IPS-NIHi7 (cell line): ENCODE results near the gene PCK2.

Experiments used
- DNase-seq: peaks from one replicate; pipeline ENCODE4 v3.0.0; 2012; ENCODE audit warnings: mixed read lengths; ENCODE audit errors: extremely low spot score

Gene PCK2

DNA sequence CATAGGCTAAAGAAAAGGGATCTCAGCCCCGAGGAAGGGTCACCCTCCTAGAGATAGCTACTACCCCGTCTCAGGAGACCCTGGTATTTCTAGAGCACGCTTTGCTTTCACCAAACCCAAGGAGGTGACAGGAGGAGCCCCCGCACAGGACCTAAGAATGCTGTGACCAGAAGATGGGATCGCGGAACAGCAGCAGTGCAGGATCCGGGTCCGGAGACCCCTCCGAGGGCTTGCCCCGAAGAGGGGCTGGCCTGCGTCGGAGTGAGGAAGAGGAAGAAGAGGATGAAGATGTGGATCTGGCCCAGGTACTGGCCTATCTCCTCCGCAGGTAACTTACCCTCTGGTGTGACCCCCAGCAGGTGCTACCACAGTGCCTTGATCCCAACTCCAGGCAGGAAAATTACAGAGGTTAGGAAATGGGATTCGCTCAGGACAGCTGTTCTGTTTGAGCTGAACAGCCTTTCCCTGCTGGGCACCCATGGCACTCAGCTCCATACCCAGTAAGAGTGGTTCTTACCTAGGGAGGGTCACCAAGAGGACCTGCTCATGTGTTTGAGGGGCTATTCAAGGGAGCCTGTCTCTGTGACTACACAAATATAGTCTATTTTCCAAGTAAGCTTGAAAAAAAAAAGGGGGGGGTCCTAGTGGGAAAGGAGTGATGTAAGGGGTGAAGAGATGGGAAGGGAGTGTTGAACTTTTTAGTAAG is 21.5 kb downstream of the PCK2 start:
- DNase-seq = no peak

DNA sequence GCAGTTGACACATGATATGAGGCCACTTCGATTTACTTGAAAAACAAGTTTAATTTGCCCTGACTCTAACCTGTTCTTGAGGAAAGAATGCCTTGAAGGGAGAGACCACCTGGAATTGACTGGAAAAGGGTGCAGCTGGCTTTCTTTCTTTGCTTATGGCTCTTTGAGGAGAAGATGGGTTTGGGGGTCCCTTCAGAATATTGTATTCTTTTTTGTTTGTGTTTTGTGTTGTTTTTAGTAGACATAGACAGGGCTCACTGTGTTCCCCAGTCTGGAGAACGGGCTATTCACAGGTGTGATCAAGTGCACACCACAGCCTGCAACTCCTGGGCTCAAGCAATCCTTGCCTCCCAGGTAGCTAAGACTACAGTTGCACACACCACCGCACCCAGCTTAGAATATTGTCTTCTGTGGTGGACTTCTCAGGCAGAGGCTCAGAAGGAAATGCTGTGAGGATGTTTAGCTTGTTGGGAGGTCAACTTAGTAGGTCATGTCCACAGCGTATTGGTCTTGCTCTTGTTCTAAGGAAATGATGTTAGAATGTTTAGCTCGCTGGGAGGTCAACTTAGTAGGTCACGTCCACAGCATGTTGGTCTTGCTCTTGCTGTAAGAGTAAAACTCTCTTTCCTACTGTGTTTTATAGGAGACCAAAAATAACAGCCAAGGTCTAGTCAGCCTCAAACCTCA is 22.2 kb downstream of the PCK2 start:
- DNase-seq = no peak

DNA sequence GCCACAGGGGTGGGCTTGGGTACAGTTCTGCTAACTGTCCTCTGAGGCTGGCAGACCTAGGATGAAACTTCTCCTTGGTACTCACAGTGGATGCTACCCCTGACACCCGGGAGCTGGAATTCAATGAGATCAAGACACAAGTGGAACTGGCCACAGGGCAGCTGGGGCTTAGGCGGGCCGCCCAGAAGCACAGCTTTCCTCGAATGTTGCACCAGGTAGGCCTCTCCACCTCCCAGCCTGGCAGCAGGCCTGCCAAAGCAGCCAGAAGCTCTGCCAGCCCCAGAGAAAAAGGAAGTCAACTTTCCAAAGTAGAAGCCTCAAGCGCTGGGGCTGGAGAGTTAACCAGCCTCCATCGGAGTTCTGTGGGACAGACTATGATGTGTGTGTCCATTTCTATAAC is 23.1 kb downstream of the PCK2 start:
- DNase-seq = no peak

DNA sequence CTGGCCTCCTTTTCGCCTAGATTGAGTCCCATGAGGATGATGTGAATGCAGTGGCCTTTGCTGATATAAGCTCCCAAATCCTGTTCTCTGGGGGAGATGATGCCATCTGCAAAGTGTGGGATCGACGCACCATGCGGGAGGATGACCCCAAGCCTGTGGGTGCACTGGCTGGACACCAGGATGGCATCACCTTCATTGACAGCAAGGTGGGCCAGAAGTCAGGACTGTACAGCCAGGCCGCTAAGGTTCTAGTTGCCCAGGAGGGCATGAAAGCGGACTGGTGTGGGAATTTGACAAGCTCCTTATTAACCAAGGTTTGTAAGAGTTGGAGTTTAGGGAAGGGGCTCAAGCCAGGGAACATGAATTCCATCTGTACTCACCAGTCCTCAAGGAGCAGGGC is 25.6 kb downstream of the PCK2 start:
- no peak for DNase-seq

DNA sequence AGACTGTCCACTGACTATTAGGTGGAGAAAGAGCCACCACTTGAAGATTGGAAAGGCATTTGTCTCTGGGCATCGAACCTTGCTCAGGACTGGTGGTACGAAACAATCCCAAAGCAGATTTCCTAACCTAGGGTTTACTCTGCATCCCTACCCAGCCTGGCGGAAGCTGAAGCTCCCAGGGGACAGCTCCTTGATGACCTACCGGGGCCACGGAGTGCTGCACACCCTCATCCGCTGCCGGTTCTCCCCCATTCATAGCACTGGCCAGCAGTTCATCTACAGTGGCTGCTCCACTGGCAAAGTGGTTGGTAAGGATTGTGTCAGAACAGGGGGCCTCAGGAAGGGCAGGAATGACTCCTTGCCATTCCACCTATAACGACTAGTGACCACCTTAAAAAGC is 27.1 kb downstream of the PCK2 start:
- no peak for DNase-seq

DNA sequence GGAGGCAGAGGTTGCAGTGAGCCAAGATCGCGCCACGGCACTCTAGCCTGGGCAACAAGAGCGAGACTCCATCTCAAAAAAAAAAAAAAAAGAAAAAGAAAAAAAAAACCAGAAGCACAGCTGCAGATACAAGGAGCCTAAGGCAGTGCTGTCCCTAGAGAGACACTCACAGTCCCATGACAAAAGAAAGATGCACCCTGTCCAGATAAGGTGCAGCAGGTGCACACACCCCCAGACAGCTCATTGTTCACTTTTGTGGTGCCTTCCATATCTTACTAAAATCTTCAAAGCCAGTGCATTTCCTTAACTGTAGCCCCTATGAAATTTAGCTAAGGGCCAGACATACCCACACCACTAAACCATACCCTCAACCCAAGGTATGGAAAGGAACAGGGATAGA is 28.3 kb downstream of the PCK2 start:
- no peak for DNase-seq

DNA sequence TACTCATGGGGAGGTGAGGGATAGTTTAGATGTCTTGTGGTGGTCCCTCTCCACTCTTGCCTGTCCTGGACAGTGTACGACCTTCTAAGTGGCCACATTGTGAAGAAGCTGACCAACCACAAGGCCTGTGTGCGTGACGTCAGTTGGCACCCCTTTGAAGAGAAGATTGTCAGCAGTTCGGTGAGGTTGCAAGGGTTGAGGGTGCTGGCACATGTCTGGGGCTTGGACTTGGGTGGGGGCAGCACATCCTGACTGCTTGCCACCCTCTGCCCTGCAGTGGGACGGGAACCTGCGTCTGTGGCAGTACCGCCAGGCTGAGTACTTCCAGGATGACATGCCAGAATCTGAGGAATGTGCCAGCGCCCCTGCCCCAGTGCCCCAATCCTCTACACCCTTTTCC is 28.8 kb downstream of the PCK2 start:
- DNase-seq = no peak

DNA sequence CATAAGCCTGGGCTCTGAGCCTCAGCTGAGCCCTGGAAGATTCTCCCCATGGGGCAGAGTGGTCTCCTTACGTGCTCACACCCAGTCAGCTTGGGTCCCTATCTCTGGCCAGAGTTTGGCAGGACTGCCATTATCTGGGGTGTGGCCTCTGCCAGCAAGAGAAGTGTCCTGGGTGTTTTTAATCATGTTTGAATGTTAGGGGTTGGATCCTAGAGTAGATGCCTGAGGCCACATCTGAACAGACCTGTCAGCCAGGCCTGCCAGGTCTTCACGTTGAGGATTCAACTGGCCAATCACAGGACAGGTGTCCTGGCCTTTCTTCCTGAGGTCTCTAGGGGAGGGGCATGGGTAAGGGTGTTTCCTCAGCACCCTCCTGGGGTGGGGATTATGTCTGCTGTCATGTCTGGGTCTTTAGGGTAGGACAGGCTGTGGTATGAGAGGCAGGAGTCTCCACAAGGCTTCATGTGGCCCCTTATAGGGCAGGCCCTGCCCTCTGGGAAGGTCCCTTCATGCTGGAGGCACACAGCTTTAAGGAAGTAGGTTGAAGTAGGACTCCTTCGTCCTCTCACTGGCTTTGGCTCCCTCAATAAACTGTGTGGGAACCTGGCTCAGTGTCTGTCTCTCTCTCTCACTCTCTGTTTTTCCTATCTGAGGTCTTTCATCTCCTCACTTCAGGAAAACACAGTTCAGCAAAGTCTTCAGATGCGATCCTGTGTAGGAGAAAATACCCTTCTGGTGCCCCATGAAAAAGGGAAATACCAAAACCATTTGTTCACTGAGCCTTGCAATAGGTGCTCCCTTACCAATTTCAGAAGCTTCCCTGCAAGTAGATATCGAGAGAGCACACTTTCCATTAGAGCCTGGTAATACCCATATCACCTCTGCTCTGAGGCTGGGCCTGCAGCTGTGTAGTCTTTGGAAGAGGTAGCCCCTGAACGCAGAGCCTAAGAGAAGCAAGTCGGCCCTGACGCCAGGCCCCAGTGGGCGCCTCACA is 29.6 kb downstream of the PCK2 start:
- DNase-seq = no peak

DNA sequence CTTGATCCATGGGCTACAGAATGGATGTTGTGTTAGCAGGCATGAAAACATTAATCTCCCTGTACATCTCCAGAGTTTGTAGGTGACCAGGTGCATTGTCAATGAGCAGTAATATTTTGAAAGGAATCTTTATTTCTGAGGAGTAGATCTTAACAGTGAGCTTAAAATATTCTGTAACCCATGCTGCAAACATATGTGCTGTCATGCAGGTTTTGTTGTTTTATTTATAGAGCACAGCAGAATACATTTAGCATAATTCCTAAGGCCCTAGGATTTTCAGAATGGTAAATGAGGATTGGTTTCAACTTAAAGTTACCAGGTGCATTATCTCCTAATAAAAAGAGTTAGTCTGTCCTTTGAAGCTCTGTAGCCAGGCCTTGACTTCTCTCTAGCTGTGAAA is 32.8 kb downstream of the PCK2 start:
- no peak for DNase-seq

DNA sequence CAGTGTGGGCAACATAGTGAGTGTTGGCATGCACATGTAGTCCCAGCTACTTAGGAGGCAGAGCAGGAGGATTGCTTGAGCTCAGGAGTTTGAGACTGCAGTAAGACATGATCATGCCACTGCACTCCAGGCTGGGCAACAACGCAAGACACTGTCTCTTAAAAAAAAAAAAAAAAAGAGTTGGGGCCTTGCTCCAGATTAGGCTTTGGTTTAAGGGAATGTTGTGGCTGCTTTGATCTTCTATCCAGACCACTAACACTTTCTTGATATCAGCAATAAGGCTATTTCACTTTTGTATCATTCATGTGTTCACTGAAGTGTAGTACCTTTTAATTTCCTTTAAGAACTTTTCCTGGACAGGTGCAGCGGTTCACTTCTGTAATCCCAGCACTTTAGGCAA is 33.6 kb downstream of the PCK2 start:
- DNase-seq = no peak

DNA sequence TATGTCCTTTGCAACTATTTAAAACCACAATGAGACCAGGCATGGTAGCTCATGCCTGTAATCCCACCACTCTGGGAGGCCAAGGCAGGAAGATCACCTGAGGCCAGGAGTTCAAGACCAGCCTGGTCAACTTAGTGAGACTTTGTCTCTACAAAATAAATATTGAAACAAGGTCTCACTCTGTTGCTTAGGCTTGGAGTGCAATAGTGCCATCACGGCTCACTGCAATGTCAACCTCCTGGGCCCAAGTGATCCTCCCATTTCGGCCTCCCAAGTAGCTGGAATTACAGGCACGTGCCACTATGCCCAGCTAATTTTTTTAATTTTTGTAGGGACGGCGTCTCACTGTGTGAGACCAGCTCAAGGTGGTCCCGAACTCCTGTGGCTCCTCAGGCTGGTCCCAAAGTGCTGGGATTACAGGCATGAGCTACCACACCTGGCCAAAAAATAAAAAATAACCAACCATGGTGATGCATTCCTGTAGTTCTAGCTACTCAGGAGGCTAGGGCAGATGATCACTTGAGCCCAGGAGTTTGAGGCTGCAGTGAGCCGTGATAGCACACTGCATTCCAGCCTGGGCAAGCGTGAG is 35.4 kb downstream of the PCK2 start:
- DNase-seq = no peak

DNA sequence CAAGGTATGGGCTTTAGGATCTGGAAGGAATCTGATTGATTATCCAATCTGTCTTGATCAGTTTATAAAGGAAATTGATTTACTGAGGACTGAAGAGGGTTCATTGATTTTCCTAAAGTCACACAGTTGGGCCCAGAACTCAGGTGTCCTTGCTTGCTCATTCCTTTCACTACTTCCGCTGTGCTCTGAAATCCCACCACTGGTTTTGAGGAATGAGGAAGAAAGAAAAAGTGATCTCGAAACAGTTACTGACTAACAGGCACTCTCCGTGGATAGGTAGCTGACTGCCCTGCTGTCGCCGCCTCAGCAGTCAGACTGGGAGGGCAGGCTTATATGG is 36.2 kb downstream of the PCK2 start, which contains the start of gene FITM1:
Gene FITM1 (plus strand): TSS at position 280 of the 337 bp plus-strand sequence. CDS start 905 bp downstream, outside the sequence.
- no peak for DNase-seq

DNA sequence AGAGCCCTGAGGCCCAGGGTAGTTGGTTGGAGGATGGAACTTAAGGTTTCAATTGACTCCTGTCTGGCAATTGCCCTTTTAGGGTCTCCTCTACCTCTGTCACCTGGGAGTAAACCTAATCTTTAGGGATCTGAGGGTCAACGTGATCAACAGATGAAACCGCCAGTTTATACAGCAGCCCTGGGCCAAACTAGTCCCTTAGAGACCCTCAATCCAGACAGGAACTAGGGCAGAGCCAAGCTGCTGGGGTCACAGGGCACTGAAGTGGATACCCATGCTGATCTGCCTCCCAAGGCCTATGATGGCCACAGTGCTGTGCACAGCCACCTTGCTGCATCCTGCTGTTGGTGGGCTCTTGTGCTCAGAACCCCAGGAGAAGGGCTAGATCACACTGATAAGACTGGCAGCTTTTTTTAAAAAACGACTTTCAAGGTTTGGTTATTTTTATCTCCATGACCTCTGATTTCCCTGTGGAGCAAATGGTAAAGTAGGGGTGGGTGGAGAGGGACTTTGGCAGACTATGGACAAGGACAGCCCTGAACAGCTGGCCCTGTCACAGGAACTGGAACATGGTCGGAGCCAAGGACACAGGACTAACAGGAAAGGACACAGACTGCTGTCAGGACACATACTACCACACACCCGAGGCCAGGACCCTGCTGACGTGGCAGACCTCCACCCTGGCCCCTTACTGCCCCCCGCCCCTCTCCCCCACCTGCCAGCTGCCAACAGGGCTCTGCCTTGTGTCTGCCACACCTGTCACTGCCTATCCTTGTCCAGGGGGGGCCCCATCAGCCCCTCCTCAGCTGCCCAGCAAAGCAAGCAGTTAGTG is 36.8 kb downstream of the PCK2 start:
- DNase-seq = no peak

DNA sequence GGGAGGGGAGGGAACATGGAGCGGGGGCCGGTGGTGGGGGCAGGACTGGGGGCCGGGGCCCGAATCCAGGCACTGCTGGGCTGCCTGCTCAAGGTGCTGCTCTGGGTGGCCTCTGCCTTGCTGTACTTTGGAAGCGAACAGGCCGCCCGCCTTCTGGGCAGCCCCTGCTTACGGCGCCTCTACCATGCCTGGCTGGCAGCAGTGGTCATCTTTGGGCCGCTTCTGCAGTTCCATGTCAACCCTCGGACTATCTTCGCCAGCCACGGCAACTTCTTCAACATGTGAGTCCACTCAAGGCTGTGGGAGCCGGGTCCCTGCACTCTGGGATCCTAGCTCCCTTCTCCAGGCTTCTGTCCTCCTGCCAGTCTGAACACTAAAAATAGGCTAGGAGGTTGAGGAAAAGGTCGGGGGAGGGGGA is 37.4 kb downstream of the PCK2 start:
- no peak for DNase-seq

DNA sequence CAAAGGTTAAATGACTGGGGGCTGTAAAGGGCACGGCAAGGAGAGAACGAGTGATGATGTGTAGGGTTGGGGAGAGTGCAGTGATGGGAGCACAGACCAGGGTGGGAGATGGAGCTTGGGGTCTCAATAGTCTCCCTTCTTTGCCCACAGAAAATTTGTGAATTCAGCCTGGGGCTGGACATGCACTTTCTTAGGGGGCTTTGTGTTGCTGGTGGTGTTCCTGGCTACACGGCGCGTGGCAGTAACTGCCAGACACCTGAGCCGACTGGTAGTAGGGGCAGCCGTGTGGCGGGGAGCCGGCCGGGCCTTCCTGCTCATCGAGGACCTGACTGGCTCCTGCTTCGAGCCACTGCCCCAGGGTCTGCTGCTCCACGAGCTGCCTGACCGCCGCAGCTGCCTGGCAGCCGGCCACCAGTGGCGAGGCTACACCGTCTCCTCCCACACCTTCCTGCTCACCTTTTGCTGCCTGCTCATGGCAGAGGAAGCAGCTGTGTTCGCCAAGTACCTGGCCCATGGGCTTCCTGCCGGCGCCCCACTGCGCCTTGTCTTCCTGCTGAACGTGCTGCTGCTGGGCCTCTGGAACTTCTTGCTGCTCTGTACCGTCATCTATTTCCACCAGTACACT is 38.1 kb downstream of the PCK2 start:
- DNase-seq = no peak

DNA sequence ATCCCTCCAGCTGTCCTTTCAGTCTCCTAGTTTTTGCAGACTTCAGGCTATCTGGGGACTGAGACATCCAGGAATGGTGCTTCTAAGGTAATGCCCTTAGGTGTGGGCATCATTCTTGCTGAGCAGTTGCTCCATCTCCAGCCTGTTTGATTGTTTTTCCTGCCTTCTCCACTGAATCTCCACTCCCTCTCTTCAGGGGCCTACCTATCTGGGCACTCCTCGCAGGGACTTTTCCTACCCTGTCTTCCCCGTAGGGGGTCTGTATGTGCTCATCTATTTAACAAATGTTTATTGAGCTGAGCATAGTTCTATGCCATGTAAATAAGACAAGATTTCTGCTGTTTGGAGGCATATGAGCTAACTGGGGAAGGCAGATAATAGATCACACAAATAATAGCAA is 38.9 kb downstream of the PCK2 start:
- DNase-seq = no peak

DNA sequence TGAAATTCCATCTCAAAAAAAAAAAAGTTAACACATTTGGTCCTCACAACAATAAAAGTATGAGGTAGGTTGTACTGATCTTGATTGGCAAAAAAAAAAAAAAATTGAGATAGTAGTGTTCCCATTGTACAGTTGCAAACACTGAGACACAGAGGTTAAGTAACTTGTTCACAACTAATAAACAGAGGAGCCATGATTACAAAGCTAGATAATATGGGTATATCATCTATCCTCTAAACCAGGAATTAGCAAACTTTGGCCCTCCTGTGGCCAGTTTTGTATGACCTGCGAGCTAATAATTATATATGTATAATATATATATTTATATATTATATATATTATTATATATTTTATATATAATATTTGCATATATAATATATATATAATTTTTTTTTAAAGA is 39.6 kb downstream of the PCK2 start:
- DNase-seq = no peak

DNA sequence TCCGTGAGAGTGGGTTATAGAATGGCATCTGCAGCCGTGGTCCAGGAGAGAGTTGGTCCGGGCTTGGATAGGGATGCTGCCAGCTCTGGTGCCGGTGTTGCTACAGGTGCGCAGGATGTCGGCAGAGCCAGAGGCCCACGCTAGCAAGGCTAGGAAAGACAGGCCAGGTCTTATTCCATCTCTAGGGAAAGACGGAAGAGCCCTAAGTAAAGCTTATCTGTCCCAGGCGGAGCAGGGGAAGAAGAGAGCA is 41.4 kb downstream of the PCK2 start:
- DNase-seq = no peak

DNA sequence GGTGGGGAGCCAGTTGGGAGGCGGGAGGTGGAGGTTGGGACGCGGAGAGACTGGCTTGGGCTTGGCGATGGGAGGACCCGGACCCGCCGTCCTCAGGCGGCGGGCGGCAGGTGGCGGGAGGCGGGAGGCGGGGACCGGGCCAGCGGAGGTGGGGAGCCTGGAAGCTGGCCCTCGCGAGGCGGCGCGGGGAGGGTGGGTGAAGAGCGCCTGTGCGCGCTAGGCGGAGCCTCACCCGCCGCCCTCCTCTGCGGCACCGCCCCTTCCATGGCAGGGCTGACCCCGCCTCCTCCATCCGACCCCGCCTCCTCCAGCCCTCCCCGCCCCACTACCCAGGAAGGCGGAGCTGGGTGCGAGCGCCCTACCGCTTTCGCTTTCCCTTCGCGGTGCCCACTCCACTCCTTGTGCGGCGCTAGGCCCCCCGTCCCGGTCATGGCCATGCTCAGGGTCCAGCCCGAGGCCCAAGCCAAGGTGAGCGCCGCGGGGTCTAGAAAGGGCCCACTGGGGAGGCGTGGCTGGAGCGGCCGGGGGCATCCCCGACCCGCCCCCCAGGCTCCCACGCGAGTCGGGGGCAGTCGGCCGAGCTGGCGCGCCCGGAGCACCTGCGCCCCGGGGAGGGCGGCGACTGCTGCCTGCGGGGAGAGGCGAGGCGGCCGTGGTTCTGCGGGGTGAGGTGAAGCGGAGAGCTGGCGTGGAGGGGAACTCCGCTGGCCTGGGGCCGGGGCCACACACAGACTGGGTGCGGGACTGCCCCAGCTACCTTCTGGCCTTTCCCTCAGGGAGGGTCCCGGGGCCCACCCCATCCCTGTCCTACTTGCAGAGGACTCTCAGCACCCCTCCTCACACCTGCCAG is 41.9 kb downstream of the PCK2 start, which contains the start of gene PSME1:
Gene PSME1 (plus strand): TSS at position 361 of the 850 bp plus-strand sequence. CDS start 69 bp downstream, at position 430.
- DNase-seq = peak; percentile 93
